ENCODE results near the gene GRIP2. TPM values are rescaled to one million over a fixed set of nuclear protein-coding genes. Genes with fewer than 3 reads are reported as not detected.

The GRIP2 gene
- total and polyA plus RNA-seq, 2 donors (not counting 3 experiments of a cell fraction or from before 2014, with no cell fraction given) = not detected

GRCh38 chr3:14476583-14477265 is 63.4 kb downstream of the GRIP2 start:
- no peaks in the 10 kb centered on the region for H3K9me3 ChIP-seq (replicated peaks; ENCODE audit: control insufficient read depth, insufficient read depth, low read length)
- H2AFZ ChIP-seq (ENCODE audit: low read depth, low read length) = no peak overlapping the region
- H3K27me3 ChIP-seq (ENCODE audit: control insufficient read depth in 2 of 2, insufficient read depth in 2 of 2, low read length in 2 of 2) = no peaks in the 10 kb centered on the region
- H3K36me3 ChIP-seq (ENCODE audit: control insufficient read depth in 2 of 2, extremely low read depth in 1 of 2, insufficient read depth in 2 of 2, low read length in 2 of 2) = peaks cover 0 to 2% of the 10 kb centered on the region in 2 experiments
- H3K27ac ChIP-seq (ENCODE audit: insufficient read depth, low read depth, low read length) = no peak overlapping the region
- TF ChIP-seq FOS (IDR thresholded peaks at IDR 0.05; ENCODE audit: borderline replicate concordance, insufficient read depth, low read length) (no peak), POLR2AphosphoS5 (IDR thresholded peaks at IDR 0.05; ENCODE audit: insufficient read depth, low read depth, low read length) (no peak), GATA2 (IDR thresholded peaks at IDR 0.05; ENCODE audit: insufficient read depth, insufficient read length, low read depth, low read length) (no peak)
- H3K4me3 ChIP-seq (replicated peaks in 1 of 3; ENCODE audit: insufficient read depth in 1 of 3, low read depth in 1 of 3, low read length in 3 of 3) = no peak overlapping the region
- no TSS peak for BruUV-seq (replicated peaks)
- H3K79me2 ChIP-seq (ENCODE audit: control insufficient read depth, insufficient read depth, low read length) = no peaks in the 10 kb centered on the region
- ChIA-PET POLR2A (no interaction called here), CTCF (interaction anchor here (1.0 to 1.9 kb wide), 3 partner anchors 74 to 273 kb away, joined by 3 to 4 read pairs (median 4); partner anchors contain the start of gene SLC6A6)
- H3K4me2 ChIP-seq (ENCODE audit: insufficient read depth, low read length) = no peak overlapping the region
- DNase-seq (ENCODE audit: low read depth, low spot score) (no peak), FAIRE-seq (no peak)
- peaks cover 24% of the 10 kb centered on the region for H3K4me1 ChIP-seq (ENCODE audit: control insufficient read depth, extremely low read depth, insufficient read depth, low read length)
- intact Hi-C loops (cut with micrococcal nuclease) = no loop called here
- no peak overlapping the region for H3K9ac ChIP-seq (replicated peaks; ENCODE audit: extremely low read depth, insufficient read depth, low read length)
- H3K9me1 ChIP-seq (replicated peaks; ENCODE audit: control insufficient read depth, extremely low read depth, insufficient read depth, low read length) = no peaks in the 10 kb centered on the region
- dilution Hi-C loops (cut with MboI; ENCODE audit: extremely low pct_ligation_motif_present, low sequenced_read_pairs) = no loop called here
- no peaks in the 10 kb centered on the region for H4K20me1 ChIP-seq (replicated peaks; ENCODE audit: control insufficient read depth, extremely low read depth, insufficient read depth, low read length)

GRCh38 chr3:14475621-14476020 is 64.5 kb downstream of the GRIP2 start:
- ChIA-PET CTCF (interaction anchor here (0.7 to 2.2 kb wide), 5 partner anchors 39 to 272 kb away, joined by 3 to 8 read pairs (median 4); partner anchors contain the start of gene SLC6A6), POLR2A (no interaction called here)
- Histone ChIP-seq H3K9me1 (replicated peaks; ENCODE audit: control insufficient read depth, extremely low read depth, insufficient read depth, low read length) (no peaks in the 10 kb centered on the region), H4K20me1 (replicated peaks; ENCODE audit: control insufficient read depth, extremely low read depth, insufficient read depth, low read length) (no peaks in the 10 kb centered on the region), H3K4me1 (ENCODE audit: control insufficient read depth, extremely low read depth, insufficient read depth, low read length) (peaks cover 23% of the 10 kb centered on the region), H3K79me2 (ENCODE audit: control insufficient read depth, insufficient read depth, low read length) (no peaks in the 10 kb centered on the region), H3K36me3 (ENCODE audit: control insufficient read depth in 2 of 2, extremely low read depth in 1 of 2, insufficient read depth in 2 of 2, low read length in 2 of 2) (peaks cover 0 to 2% of the 10 kb centered on the region in 2 experiments), H3K9ac (replicated peaks; ENCODE audit: extremely low read depth, insufficient read depth, low read length) (no peak overlapping the region), H3K27me3 (ENCODE audit: control insufficient read depth in 2 of 2, insufficient read depth in 2 of 2, low read length in 2 of 2) (no peaks in the 10 kb centered on the region), H3K4me3 (replicated peaks in 1 of 3; ENCODE audit: insufficient read depth in 1 of 3, low read depth in 1 of 3, low read length in 3 of 3) (no peak overlapping the region), H2AFZ (ENCODE audit: low read depth, low read length) (no peak overlapping the region), H3K9me3 (replicated peaks; ENCODE audit: control insufficient read depth, insufficient read depth, low read length) (no peaks in the 10 kb centered on the region), H3K4me2 (ENCODE audit: insufficient read depth, low read length) (no peak overlapping the region), H3K27ac (ENCODE audit: insufficient read depth, low read depth, low read length) (no peak overlapping the region)
- dilution Hi-C loops (cut with MboI; ENCODE audit: extremely low pct_ligation_motif_present, low sequenced_read_pairs) (no loop called here), intact Hi-C loops (cut with micrococcal nuclease) (no loop called here)
- BruUV-seq (replicated peaks) = no TSS peak
- DNase-seq (ENCODE audit: low read depth, low spot score) (no peak), FAIRE-seq (peak; percentile 77)
- TF ChIP-seq EZH2 (IDR thresholded peaks at IDR 0.05; ENCODE audit: borderline replicate concordance, low read depth, low read length, severe bottlenecking) (no peak), CTCF (IDR thresholded peaks at IDR 0.05; ENCODE audit: extremely low read depth in 1 of 2, insufficient read depth in 1 of 2, low read depth in 1 of 2, low read length in 2 of 2) (no peak), JUN (IDR thresholded peaks at IDR 0.05; ENCODE audit: borderline replicate concordance, insufficient read depth, insufficient read length, low read depth) (no peak), MYC (IDR thresholded peaks at IDR 0.05; ENCODE audit: low read depth, low read length) (no peak), MAX (IDR thresholded peaks at IDR 0.05; ENCODE audit: insufficient read depth, insufficient read length) (no peak), POLR2AphosphoS5 (IDR thresholded peaks at IDR 0.05; ENCODE audit: insufficient read depth, low read depth, low read length) (no peak)

Measured in endothelial cell of umbilical vein (primary cell).